ENCODE data around the gene GSTM1.

DNA sequence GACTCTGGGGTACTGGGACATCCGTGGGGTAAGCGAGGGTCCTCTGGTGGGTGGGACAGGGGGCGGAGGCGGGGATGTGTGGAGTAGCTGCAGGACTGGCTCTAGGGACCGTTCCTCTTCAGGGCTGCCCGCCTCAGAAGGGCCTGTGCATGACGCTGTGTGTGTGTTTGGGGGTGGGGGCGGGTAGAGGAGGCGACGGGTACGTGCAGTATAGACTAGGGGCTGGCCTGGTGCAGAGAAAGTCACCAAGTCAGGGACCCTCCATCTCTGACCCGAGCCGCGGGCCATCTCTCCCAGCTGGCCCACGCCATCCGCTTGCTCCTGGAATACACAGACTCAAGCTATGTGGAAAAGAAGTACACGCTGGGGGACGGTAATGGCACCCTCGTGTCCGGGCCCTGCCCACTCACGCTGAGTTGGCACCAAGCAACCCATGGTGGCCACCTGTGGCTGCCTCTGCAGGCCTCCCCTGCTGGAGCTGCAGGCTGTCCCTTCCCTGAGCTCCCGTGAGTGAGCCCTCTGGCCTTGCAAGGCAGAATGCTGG, 24.8 kb downstream of the GSTM1 start:
- TF ChIP-seq POLR2A (IDR thresholded peaks at IDR 0.05): no peak
- TF ChIP-seq, protein P1, sequence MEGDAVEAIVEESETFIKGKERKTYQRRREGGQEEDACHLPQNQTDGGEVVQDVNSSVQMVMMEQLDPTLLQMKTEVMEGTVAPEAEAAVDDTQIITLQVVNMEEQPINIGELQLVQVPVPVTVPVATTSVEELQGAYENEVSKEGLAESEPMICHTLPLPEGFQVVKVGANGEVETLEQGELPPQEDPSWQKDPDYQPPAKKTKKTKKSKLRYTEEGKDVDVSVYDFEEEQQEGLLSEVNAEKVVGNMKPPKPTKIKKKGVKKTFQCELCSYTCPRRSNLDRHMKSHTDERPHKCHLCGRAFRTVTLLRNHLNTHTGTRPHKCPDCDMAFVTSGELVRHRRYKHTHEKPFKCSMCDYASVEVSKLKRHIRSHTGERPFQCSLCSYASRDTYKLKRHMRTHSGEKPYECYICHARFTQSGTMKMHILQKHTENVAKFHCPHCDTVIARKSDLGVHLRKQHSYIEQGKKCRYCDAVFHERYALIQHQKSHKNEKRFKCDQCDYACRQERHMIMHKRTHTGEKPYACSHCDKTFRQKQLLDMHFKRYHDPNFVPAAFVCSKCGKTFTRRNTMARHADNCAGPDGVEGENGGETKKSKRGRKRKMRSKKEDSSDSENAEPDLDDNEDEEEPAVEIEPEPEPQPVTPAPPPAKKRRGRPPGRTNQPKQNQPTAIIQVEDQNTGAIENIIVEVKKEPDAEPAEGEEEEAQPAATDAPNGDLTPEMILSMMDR (IDR thresholded peaks at IDR 0.05): no peak
